Heart left ventricle (tissue), 13 donors: ENCODE results near the gene ZBTB25.
A peak's percentile ranks its signal among the peaks of the same experiment; 100 is the strongest.

ENCODE experiments used
- CTCF ChIP-seq, 12 donors: fragments of 200-600 bp; sonication (generic) in 4 of 12; IDR thresholded peaks; one replicate each; pipeline versions ENCODE4 v1.5.0 to v1.8.0; 2018 to 2022; ENCODE audit warnings: antibody characterized with exemption in 12 of 12, mild to moderate bottlenecking in 5 of 12
- POLR2A ChIP-seq, 2 donors: fragments of 450-650 bp; IDR thresholded peaks; one replicate each; pipeline ENCODE4 v1.6.1; 2017; ENCODE audit warnings: antibody characterized with exemption in 2 of 2, mild to moderate bottlenecking in 2 of 2, moderate library complexity in 2 of 2
- donor health status: ischemic (EF 13 %, LVEDD 7.1; RV severe dilation, severe dysfunction).
- donor health status: DM: no; HTN: yes; CAD: no.
- donor health status: DM: no; HTN: no; CAD: no.
- donor health status: ischemic (EF 25% LVEDD 6.9; RV normal size, moderate dysfunction).
- donor health status: ischemic (EF 25% LVEDD 5.7; RV mildly dilated, moderate dysfunction).
- donor health status: ischemic (EF 35%, LVEDD 5.7; RV mildly dilated, moderate dysfunction).
- donor health status: nonischemic (EF 11% LVEDD 7.7; RV severe dilation, severe dysfunction).
- donor health status: DM: yes; HTN: yes; CAD: no.
- donor health status: PGD.
- donor health status: ischemic (EF 29% LVEDD 5.4; RV normal size, mild dysfunction).
- donor health status: nonischemic (EF 23%, LVEDD 6.1; RV moderate dilation, normal function).

DNA sequence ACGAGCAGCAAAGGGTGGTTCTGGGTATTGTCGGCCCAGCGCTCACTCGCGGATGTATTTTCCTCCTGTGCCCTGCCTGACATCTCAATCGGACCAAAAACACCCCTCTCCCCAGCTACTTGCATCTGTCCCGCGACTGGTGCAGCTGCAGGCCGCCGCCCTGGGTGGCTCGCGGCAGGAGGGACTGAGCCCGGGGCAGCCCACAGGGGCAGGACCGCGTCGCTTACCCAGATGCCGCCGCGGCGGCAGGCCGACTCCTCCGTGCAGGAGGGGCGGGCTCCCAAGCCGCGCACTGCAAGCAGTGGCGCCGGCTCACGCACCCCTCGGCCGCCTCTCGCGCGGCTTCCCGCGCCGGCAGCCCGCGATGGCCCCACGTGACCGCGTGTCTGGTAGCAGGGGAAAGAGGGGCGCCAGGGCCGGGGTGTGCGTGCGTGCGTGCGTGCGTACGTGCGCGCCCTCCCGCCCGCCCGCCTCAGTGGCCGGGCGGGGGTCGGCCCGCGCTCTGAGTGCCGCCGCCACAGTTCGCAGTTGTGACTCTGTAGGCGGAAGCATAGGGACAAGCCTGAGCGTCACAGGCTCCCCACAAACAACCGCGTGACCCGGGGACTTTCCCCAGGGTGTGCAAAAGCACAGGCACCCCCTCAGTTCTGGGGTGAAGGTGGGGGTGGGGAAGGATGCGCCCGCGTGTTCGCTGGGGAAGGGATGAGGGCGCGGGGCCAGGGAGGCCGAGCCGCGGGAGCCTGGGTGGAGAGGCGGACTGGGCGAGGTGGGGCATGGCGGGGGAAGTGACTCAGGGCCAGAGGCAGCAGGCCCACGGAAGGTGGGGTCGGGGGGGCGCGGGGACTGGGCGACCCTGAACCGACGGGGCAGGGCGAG, at the start of gene ZBTB25:
- peak in 1 of 12 donors; percentile 15 for TF ChIP-seq CTCF (IDR thresholded peaks at IDR 0.05)
- peak in 1 of 2 donors; percentile 90 for TF ChIP-seq POLR2A (IDR thresholded peaks at IDR 0.05)
